ENCODE measurements around the gene ATP8B2.

DNA sequence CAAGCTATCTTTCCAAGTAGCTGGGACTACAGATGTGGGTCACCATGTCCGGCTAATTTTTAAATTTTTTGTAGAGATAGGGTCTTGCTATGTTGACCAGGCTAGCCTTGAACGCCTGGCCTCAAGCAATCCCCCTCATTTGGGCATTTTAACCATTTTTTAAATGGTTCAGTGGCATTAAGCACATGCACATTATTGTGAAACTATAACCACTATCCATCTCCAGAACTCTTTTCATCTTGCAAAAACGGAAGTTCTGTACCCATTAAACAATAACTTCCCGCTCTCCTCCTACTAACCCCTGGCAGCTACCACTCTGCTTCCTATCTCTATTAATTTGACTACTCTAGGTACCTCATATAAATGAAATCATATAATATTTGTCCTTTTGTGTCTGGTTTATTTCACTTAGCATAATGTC lies 75.1 kb downstream of the ATP8B2 start:
- TF ChIP-seq, protein P1, sequence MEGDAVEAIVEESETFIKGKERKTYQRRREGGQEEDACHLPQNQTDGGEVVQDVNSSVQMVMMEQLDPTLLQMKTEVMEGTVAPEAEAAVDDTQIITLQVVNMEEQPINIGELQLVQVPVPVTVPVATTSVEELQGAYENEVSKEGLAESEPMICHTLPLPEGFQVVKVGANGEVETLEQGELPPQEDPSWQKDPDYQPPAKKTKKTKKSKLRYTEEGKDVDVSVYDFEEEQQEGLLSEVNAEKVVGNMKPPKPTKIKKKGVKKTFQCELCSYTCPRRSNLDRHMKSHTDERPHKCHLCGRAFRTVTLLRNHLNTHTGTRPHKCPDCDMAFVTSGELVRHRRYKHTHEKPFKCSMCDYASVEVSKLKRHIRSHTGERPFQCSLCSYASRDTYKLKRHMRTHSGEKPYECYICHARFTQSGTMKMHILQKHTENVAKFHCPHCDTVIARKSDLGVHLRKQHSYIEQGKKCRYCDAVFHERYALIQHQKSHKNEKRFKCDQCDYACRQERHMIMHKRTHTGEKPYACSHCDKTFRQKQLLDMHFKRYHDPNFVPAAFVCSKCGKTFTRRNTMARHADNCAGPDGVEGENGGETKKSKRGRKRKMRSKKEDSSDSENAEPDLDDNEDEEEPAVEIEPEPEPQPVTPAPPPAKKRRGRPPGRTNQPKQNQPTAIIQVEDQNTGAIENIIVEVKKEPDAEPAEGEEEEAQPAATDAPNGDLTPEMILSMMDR (IDR thresholded peaks at IDR 0.05) = no peak
- TF ChIP-seq, protein P2, sequence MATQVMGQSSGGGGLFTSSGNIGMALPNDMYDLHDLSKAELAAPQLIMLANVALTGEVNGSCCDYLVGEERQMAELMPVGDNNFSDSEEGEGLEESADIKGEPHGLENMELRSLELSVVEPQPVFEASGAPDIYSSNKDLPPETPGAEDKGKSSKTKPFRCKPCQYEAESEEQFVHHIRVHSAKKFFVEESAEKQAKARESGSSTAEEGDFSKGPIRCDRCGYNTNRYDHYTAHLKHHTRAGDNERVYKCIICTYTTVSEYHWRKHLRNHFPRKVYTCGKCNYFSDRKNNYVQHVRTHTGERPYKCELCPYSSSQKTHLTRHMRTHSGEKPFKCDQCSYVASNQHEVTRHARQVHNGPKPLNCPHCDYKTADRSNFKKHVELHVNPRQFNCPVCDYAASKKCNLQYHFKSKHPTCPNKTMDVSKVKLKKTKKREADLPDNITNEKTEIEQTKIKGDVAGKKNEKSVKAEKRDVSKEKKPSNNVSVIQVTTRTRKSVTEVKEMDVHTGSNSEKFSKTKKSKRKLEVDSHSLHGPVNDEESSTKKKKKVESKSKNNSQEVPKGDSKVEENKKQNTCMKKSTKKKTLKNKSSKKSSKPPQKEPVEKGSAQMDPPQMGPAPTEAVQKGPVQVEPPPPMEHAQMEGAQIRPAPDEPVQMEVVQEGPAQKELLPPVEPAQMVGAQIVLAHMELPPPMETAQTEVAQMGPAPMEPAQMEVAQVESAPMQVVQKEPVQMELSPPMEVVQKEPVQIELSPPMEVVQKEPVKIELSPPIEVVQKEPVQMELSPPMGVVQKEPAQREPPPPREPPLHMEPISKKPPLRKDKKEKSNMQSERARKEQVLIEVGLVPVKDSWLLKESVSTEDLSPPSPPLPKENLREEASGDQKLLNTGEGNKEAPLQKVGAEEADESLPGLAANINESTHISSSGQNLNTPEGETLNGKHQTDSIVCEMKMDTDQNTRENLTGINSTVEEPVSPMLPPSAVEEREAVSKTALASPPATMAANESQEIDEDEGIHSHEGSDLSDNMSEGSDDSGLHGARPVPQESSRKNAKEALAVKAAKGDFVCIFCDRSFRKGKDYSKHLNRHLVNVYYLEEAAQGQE (IDR thresholded peaks at IDR 0.05; ENCODE audit: low read depth, low read length) = no peak
